NOMO-1 treated with DMSO at 0.1 percent for 48 hours (cell line): Measurements from ENCODE around the gene CRYZ.
"Not testable (repeated sequence)": the region's sequence is repeated elsewhere in the genome, so short reads cannot be mapped to it uniquely, and the experiment has no call there.

ENCODE experiments used
- DNase-seq: peaks from one replicate; lab custom pipeline; 2025; ENCODE audit not compliant: unreplicated experiment; lab: John Stamatoyannopoulos, UW

The CRYZ gene

DNA sequence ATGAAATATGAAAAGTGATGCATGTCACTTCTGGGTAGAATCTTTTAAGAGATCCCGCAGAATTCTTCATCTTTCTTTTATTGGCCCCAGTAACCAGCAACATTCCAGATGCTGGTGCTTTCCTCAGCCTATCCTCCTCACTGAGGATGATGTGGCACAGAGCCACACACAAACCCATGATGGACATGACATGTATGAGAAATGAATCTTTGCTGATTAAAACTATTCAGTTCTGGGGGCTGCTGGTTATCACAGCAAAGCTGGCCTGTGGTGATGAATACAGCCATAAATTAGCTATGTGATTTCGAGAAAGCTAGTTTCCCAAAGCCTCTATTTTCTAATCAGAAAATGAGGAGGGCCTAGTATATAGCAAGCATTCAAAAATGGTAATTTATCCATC, 51.0 kb downstream of the CRYZ start:
- no peak for DNase-seq

DNA sequence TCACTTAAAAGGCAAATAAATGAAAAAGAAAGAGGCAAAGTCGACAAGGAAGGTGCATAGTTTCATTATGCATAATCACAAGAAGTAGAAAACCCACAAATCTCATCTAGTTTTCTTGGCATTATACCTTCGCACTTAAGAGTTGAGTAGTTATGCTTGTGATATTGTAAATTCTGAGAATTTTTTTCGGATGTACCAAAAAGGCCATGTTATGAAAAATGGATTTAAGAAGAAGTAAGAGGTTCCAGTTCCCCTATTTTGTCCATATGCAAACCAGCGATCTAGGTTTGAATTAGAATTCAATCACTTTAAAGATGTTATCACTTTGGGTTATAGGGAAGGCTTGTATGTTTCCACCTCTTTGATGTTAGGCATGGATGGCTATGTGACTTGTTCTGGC, 51.4 kb downstream of the CRYZ start:
- no peak for DNase-seq

DNA sequence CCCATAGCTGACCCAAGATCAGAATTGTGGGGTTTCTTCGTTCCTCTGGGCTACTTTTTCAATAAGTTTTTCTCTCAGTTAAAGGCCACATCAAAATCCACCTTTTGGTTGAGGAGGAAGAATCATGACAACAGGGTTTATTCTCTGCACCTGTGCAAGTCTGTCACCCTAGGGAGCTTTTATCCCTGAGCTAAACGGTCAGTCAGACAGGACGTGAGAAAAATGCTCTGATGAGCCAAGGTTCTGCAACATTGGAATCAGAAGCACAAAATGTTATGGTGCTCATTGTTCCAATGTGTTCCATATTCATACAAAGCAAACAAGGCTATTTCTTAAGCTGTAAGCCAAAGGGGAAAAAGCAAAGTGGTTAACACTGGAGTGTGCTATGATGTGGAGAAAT, 51.8 kb downstream of the CRYZ start:
- DNase-seq, result no peak

DNA sequence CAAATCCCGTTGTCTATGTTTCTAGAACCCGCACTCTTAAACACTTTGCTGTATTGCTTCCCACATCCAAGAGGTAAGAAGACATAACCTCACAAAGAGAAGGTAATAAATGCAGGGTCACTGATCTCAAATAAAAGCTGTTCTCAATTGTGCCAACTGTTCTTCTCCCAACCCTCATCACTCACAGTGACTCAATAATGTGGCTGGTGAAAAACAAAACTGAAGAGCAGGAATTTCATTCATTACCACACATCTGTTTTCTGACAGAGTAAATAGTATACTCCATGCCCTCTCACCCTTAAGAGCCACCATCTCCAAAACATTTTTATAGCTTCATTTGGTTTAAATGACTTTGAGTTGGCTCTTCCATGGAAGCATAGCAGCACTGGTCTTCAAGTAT, 53.0 kb downstream of the CRYZ start:
- DNase-seq, result no peak

DNA sequence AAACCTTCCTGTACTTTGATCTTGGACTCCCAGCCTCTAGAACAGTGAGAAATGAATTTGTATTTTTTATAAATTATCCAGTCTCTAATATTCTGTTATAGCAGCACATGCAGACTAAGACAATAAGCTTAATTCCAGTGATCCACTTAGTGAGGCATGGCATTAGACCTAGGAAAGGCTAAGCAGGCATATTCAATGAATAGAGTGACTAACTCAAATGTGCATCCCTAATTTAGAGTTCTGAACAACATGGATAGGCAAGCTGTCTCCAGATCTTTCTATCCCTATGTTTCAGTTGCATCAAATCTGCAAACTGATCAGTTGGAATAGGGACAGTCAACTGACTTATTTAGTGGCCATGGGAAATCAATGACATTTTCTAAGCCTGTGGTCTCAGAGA, 54.9 kb downstream of the CRYZ start:
- no peak for DNase-seq

DNA sequence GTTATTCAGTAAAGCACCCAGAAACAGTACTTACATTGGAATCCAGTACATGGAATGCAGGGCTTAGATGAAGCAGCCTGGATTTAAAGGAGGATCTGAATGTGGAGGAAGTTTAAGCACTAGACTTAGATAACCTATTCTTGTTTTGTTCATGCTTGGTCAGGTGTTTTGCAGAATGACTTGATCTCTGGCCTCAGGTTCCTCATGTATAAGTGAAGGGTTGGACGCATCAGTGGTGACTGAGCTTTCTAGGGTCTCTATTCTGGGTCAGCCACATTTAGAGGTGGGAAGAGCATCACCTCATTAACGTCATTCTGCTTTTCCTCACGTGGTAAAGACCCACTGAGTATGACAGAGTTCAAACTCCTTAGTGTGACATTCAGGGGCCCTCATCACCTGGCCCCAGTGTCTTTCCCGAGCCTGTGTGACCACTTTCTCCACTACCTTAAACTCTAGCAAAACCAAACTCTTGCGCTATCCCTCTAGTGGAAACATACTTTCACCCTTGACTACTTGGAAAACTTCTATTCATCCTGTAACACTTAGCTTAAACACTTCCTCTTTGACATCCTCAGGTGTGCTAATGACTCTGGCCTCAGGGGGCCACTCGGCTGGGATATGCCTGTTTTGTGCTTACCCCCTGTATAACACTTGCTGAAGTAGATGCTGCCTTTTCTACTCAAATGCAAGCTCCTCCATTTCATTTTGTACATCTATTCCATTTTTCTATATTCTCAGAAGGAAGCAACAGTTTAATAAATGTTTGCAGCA, 58.4 kb downstream of the CRYZ start:
- DNase-seq, result no peak

DNA sequence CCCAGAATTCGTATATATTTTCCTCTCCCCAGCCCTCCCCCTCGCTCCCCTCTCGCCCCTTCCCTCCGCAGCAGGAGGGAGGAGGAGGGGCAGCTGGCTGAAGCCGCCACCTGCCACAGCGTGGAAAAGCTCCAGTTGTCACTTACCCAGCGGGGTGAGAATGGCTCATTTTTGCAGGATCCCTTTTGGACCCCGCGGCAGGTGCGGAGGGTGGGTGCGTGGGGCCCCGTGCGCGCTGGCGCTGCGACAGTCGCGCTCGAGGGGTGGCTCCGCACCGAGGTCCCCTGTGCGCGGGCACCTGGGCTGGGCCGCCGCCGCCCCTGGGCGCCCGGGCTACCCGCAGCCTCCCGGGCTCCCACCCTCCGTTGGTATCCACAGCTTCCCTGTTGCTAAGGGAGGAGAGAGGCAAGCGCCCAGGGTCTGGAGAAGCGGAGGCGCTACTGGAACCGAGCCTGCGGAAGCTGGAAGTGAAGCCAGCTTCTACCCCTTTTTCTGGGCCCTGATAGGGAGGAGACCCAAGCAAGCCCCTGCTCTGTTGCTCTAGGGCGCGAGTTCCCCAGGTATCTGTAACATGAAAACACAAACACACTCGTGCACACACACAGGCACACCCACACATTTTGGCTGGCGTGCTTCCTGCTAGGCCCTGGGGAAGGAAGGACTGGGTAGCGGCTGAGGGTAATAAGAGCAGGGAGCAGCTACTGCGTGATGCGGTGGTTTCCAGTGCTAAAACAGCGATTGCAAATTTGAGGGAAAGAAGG, 59.3 kb downstream of the CRYZ start, which contains the start of gene ERICH3:
Gene ERICH3 (minus strand): TSS at position 442 of the 761 bp plus-strand sequence. CDS start 273 bp downstream, at position 169.
- DNase-seq, result no peak

DNA sequence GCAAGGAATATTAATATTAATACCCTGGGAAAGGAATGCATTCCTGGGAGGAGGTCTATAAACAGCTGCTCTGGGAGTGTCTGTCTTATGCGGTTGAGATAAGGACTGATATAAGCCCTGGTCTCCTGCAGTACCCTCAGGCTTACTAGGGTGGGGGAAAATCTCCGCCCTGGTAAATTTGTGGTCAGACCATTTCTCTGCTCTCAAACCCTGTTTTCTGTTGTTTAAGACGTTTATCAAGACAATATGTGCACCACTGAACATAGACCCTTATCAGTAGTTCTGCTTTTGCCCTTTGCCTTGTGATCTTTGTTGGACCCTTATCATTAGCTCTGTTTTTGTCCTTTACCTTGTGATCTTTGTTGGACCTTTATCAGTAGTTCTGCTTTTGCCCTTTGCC, 62.0 kb downstream of the CRYZ start:
- not testable (repeated sequence) for DNase-seq
